GM06990 (cell line): Measurements from ENCODE around the gene WDFY3.

Experiments used
- DNase-seq: peaks from one replicate; pipeline ENCODE4 v3.0.0-alpha.2; 2011; ENCODE audit not compliant: insufficient read length; ENCODE audit errors: extremely low read depth
- H3K27me3 ChIP-seq: replicated peaks from 2 replicates; pipeline ENCODE4 v1.6.0; 2011; ENCODE audit warnings: low read length; ENCODE audit not compliant: control insufficient read depth, insufficient read depth
- H3K36me3 ChIP-seq: 2 replicates; pipeline ENCODE4 v1.5.1; 2011; ENCODE audit warnings: low read length; ENCODE audit not compliant: control insufficient read depth, insufficient read depth
- H3K4me3 ChIP-seq: replicated peaks from 2 replicates; pipeline ENCODE4 v1.5.1; 2011; ENCODE audit warnings: low read depth, mild to moderate bottlenecking, control low read depth, low read length
- CTCF ChIP-seq: IDR thresholded peaks from 2 replicates; pipeline ENCODE4 v1.5.1; 2011; ENCODE audit warnings: low read length, control low read depth, mild to moderate bottlenecking, inconsistent platforms; ENCODE audit not compliant: insufficient read depth, poor library complexity, severe bottlenecking

WDFY3 gene

GRCh38 chr4:84865600-84865999 lies 100.9 kb downstream of the WDFY3 start:
- Histone ChIP-seq H3K36me3 (no peaks in the 10 kb centered on the region), H3K4me3 (no peak overlapping the region), H3K27me3 (no peaks in the 10 kb centered on the region)
- DNase-seq, result no peak
- TF ChIP-seq CTCF, result no peak

GRCh38 chr4:84862064-84862463 lies 104.4 kb downstream of the WDFY3 start:
- Histone ChIP-seq H3K4me3 (no peak overlapping the region), H3K36me3 (no peaks in the 10 kb centered on the region), H3K27me3 (no peaks in the 10 kb centered on the region)
- DNase-seq, result no peak
- TF ChIP-seq CTCF, result no peak

GRCh38 chr4:84857296-84857695 lies 109.2 kb downstream of the WDFY3 start:
- no peaks in the 10 kb centered on the region for H3K36me3 ChIP-seq
- no peak for TF ChIP-seq CTCF
- H3K4me3 ChIP-seq, result no peak overlapping the region
- no peaks in the 10 kb centered on the region for H3K27me3 ChIP-seq
- no peak for DNase-seq

GRCh38 chr4:84856468-84857049 lies 109.9 kb downstream of the WDFY3 start:
- no peak overlapping the region for H3K4me3 ChIP-seq

GRCh38 chr4:84855774-84856173 lies 110.7 kb downstream of the WDFY3 start:
- no peak overlapping the region for H3K4me3 ChIP-seq
- no peak for TF ChIP-seq CTCF
- H3K27me3 ChIP-seq, result no peaks in the 10 kb centered on the region
- no peak for DNase-seq
- no peaks in the 10 kb centered on the region for H3K36me3 ChIP-seq

More at GRCh38 chr4:84856468-84857049, 109.9 kb downstream of the WDFY3 start:
- H3K36me3 ChIP-seq, result no peaks in the 10 kb centered on the region
- TF ChIP-seq CTCF, result no peak
- DNase-seq, result no peak
- no peaks in the 10 kb centered on the region for H3K27me3 ChIP-seq

GRCh38 chr4:84852081-84852480 lies 114.4 kb downstream of the WDFY3 start:
- H3K4me3 ChIP-seq, result no peak overlapping the region
- no peak for DNase-seq
- H3K27me3 ChIP-seq, result no peaks in the 10 kb centered on the region
- TF ChIP-seq CTCF, result no peak
- H3K36me3 ChIP-seq, result no peaks in the 10 kb centered on the region
